Natural killer cell (primary cell): ENCODE measurements around the gene GARIN5A. TPM values are rescaled to one million over a fixed set of nuclear protein-coding genes. Genes with fewer than 3 reads are reported as not detected.

Experiments used
- ATAC-seq, 3 donors: fragments of 150-1000 bp in 2 of 3; fragments of 200-7000 bp in 1 of 3; cut with Tn5 transposase; 1 replicate in 1 of 3; 2 replicates in 2 of 3; pipeline ENCODE4 v1.10.0; 2021; ENCODE audit warnings: mild to moderate bottlenecking in 2 of 3, moderate library complexity in 2 of 3
- DNase-seq, 2 donors: peaks; one replicate each; pipeline versions ENCODE4 v3.0.0 to v3.0.0-alpha.2; 2013 to 2021; ENCODE audit warnings: mixed read lengths in 1 of 2
- H3K27ac ChIP-seq: one replicate; pipeline ENCODE4 v1.5.1; 2013; ENCODE audit warnings: mild to moderate bottlenecking, low read length
- H3K27me3 ChIP-seq: one replicate; pipeline ENCODE4 v1.6.1; 2013; ENCODE audit warnings: low read length; ENCODE audit not compliant: control insufficient read depth, insufficient read depth
- H3K36me3 ChIP-seq: one replicate; pipeline ENCODE4 v1.6.1; 2013; ENCODE audit warnings: low read length; ENCODE audit not compliant: control insufficient read depth, insufficient read depth
- H3K4me1 ChIP-seq: one replicate; pipeline ENCODE4 v1.6.1; 2013; ENCODE audit warnings: low read length; ENCODE audit not compliant: control insufficient read depth, insufficient read depth
- H3K4me3 ChIP-seq: one replicate; pipeline ENCODE4 v1.5.1; 2013; ENCODE audit warnings: low read length
- H3K9me3 ChIP-seq: one replicate; pipeline ENCODE4 v1.6.1; 2013; ENCODE audit warnings: low read length; ENCODE audit not compliant: control insufficient read depth, insufficient read depth
- H3K27ac Mint-ChIP-seq, 2 donors: one replicate each; pipeline ENCODE4 v1.8.0; 2022; ENCODE audit warnings: mild to moderate bottlenecking in 2 of 2, mixed read lengths in 2 of 2, moderate library complexity in 1 of 2
- H3K27me3 Mint-ChIP-seq, 2 donors: one replicate each; pipeline ENCODE4 v1.8.0; 2022; ENCODE audit warnings: low read depth in 2 of 2, mixed read lengths in 2 of 2
- H3K36me3 Mint-ChIP-seq: one replicate; pipeline ENCODE4 v1.8.0; 2022; ENCODE audit warnings: mixed read lengths
- H3K4me1 Mint-ChIP-seq, 2 donors: one replicate each; pipeline ENCODE4 v1.8.0; 2022; ENCODE audit warnings: mixed read lengths in 2 of 2
- H3K4me3 Mint-ChIP-seq: one replicate; pipeline ENCODE4 v1.8.0; 2022; ENCODE audit warnings: mild to moderate bottlenecking, moderate library complexity, mixed read lengths
- H3K9me3 Mint-ChIP-seq, 2 donors: one replicate each; pipeline ENCODE4 v1.8.0; 2022; ENCODE audit warnings: mixed read lengths in 2 of 2
- CTCF ChIP-seq: fragments of 200-600 bp; IDR thresholded peaks from one replicate; pipeline ENCODE4 v1.8.0; 2022; ENCODE audit warnings: antibody characterized with exemption
- WGBS: methylation state at CpG from one replicate; pipeline ENCODE4 v1.1.7; 2013; ENCODE audit warnings: missing lambda C conversion rate; ENCODE audit not compliant: insufficient coverage; 5-methylcytosine and 5-hydroxymethylcytosine counted together
- intact Hi-C: fragments of 100-400 bp; cut with micrococcal nuclease; formaldehyde crosslinking; loops from one replicate; pipeline ENCODE4 v1.14.2; 2022
- total RNA-seq, 4 donors: library from RNA; stranded (reverse); fragments of 120-200 nt in 1 of 4; gene quantifications; one replicate each; pipeline versions ENCODE4 v1.2.3 to v1.2.4, GENCODE V29; 2013 to 2022

GARIN5A gene
- total RNA-seq, 3 donors from 2014 or later (not counting 1 experiment from before 2014, with no cell fraction given): 0.59 TPM; not detected in 2

- no peak for TF ChIP-seq CTCF
- Mint-ChIP-seq H3K9me3 (no peaks in the 10 kb centered on the region), H3K27me3 (peaks cover 0 to 17% of the 10 kb centered on the region in 2 donors), H3K36me3 (no peaks in the 10 kb centered on the region), H3K4me3 (no peak overlapping the region), H3K27ac (no peak overlapping the region), H3K4me1 (peaks cover 0 to 6% of the 10 kb centered on the region in 2 donors)
- no peaks in the 10 kb centered on the region for H3K9me3 ChIP-seq
- H3K4me1 ChIP-seq: peaks cover 11% of the 10 kb centered on the region
- no peaks in the 10 kb centered on the region for H3K36me3 ChIP-seq
- intact Hi-C loops: no loop called here
- DNase-seq: no peak
- H3K27ac ChIP-seq: no peak overlapping the region
- no peaks in the 10 kb centered on the region for H3K27me3 ChIP-seq
- H3K4me3 ChIP-seq: no peak overlapping the region
- WGBS: 67% methylated on average over 32 of the region's 32 CpGs
- no peak for ATAC-seq
Observed at GRCh38 chr19:50459067-50459456, 17.6 kb downstream of the GARIN5A start.

GRCh38 chr19:50458396-50459066 lies 18.1 kb downstream of the GARIN5A start:
- intact Hi-C loops: no loop called here
- H3K36me3 Mint-ChIP-seq: no peaks in the 10 kb centered on the region
- no peak for TF ChIP-seq CTCF
- Histone ChIP-seq H3K27me3 (no peaks in the 10 kb centered on the region), H3K4me3 (no peak overlapping the region), H3K9me3 (no peaks in the 10 kb centered on the region), H3K4me1 (peaks cover 11% of the 10 kb centered on the region), H3K27ac (no peak overlapping the region), H3K36me3 (no peaks in the 10 kb centered on the region)
- H3K27ac Mint-ChIP-seq: no peak overlapping the region
- H3K4me3 Mint-ChIP-seq: no peak overlapping the region
- DNase-seq: no peak
- peaks cover 0 to 6% of the 10 kb centered on the region in 2 donors for H3K4me1 Mint-ChIP-seq
- no peak for ATAC-seq
- no peaks in the 10 kb centered on the region for H3K9me3 Mint-ChIP-seq
- 51% methylated on average over 50 of the region's 50 CpGs for WGBS
- peaks cover 0 to 17% of the 10 kb centered on the region in 2 donors for H3K27me3 Mint-ChIP-seq

- H3K27ac ChIP-seq: no peak overlapping the region
- 91% methylated on average over 5 of the region's 5 CpGs for WGBS
- intact Hi-C loops: no loop called here
- TF ChIP-seq CTCF: no peak
- H3K27me3 ChIP-seq: no peaks in the 10 kb centered on the region
- H3K36me3 ChIP-seq: no peaks in the 10 kb centered on the region
- Mint-ChIP-seq H3K36me3 (no peaks in the 10 kb centered on the region), H3K4me3 (no peak overlapping the region), H3K4me1 (peaks cover 0 to 6% of the 10 kb centered on the region in 2 donors), H3K27me3 (peaks cover 0 to 14% of the 10 kb centered on the region in 2 donors), H3K9me3 (no peaks in the 10 kb centered on the region), H3K27ac (no peak overlapping the region)
- no peak overlapping the region for H3K4me3 ChIP-seq
- ATAC-seq: no peak
- peaks cover 11% of the 10 kb centered on the region for H3K4me1 ChIP-seq
- DNase-seq: no peak
- H3K9me3 ChIP-seq: no peaks in the 10 kb centered on the region
Observed at GRCh38 chr19:50457300-50457699, 19.3 kb downstream of the GARIN5A start.

GRCh38 chr19:50455992-50456391 lies 20.7 kb downstream of the GARIN5A start:
- TF ChIP-seq CTCF: no peak
- intact Hi-C loops: no loop called here
- no peak for DNase-seq
- H3K27me3 Mint-ChIP-seq: peaks cover 0 to 10% of the 10 kb centered on the region in 2 donors
- H3K9me3 Mint-ChIP-seq: no peaks in the 10 kb centered on the region
- no peaks in the 10 kb centered on the region for H3K27me3 ChIP-seq
- no peak overlapping the region for H3K27ac Mint-ChIP-seq
- H3K4me1 Mint-ChIP-seq: no peaks in the 10 kb centered on the region
- no peak overlapping the region for H3K4me3 ChIP-seq
- H3K4me3 Mint-ChIP-seq: no peak overlapping the region
- no peak for ATAC-seq
- H3K9me3 ChIP-seq: no peaks in the 10 kb centered on the region
- no peaks in the 10 kb centered on the region for H3K36me3 ChIP-seq
- no peak overlapping the region for H3K27ac ChIP-seq
- H3K36me3 Mint-ChIP-seq: no peaks in the 10 kb centered on the region
- 90% methylated on average over 2 of the region's 2 CpGs for WGBS
- H3K4me1 ChIP-seq: peaks cover 7% of the 10 kb centered on the region
